ENCODE measurements around the gene PFKFB3. TPM values are rescaled to one million over a fixed set of nuclear protein-coding genes. Genes with fewer than 3 reads are reported as not detected.
A peak's percentile ranks its signal among the peaks of the same experiment; 100 is the strongest.

Gene PFKFB3
- total RNA-seq, 1 experiment from 2014 or later, result 36.8 TPM

GRCh38 chr10:6220418-6221191 lies 17.9 kb downstream of the PFKFB3 start:
- no peaks in the 10 kb centered on the region for H3K79me2 ChIP-seq (ENCODE audit: insufficient read depth, low read length)
- H3K9me3 ChIP-seq (ENCODE audit: control insufficient read depth, low read depth, low read length), result no peaks in the 10 kb centered on the region
- no peak for DNase-seq
- H3K4me1 ChIP-seq (ENCODE audit: insufficient read depth, low read length), result no peaks in the 10 kb centered on the region
- H3K27me3 Mint-ChIP-seq (ENCODE audit: low read depth), result no peaks in the 10 kb centered on the region
- no peak overlapping the region for H4K91ac ChIP-seq (ENCODE audit: insufficient read length, low read depth, low read length)
- H4K5ac ChIP-seq (ENCODE audit: insufficient read length, low read depth, low read length), result no peak overlapping the region
- peak overlapping the region; percentile 3 to 50 (median 7); a peak in 5 of 7 replicates for H3K27ac Mint-ChIP-seq
- H2BK120ac ChIP-seq (ENCODE audit: low read depth, low read length, poor library complexity, severe bottlenecking), result no peak overlapping the region
- H3K9me3 Mint-ChIP-seq, result no peaks in the 10 kb centered on the region
- H3K23me2 ChIP-seq (ENCODE audit: insufficient read length, low read depth, low read length, poor library complexity, severe bottlenecking), result no peaks in the 10 kb centered on the region
- no peak overlapping the region for H3K9ac ChIP-seq (ENCODE audit: extremely low read depth, insufficient read length, low read length)
- H3K4me3 Mint-ChIP-seq, result no peak overlapping the region
- peaks cover 50 to 97% (median 93%) of the 10 kb centered on the region in 3 experiments for H3K36me3 Mint-ChIP-seq (ENCODE audit: insufficient read depth in 1 of 3, low read depth in 3 of 3)
- H2BK12ac ChIP-seq (ENCODE audit: insufficient read length, low read depth, low read length), result no peak overlapping the region
- H2AK5ac ChIP-seq (ENCODE audit: insufficient read length, low read length), result no peak overlapping the region
- H3K4me1 Mint-ChIP-seq, result no peaks in the 10 kb centered on the region
- no peak overlapping the region for H3K14ac ChIP-seq (ENCODE audit: insufficient read depth, low read length)
- H4K20me1 ChIP-seq (ENCODE audit: control insufficient read depth, insufficient read depth, insufficient read length), result no peaks in the 10 kb centered on the region
- no peak overlapping the region for H3K27ac ChIP-seq (ENCODE audit: insufficient read length, low read depth, low read length)
- H2BK5ac ChIP-seq (ENCODE audit: insufficient read length, low read length), result no peak overlapping the region
- no peak overlapping the region for H3K4me2 ChIP-seq (ENCODE audit: insufficient read depth, insufficient read length, low read length)
- H3K18ac ChIP-seq (ENCODE audit: insufficient read length, low read depth, low read length), result no peak overlapping the region
- no peak overlapping the region for H3K4ac ChIP-seq (ENCODE audit: low read depth, low read length)
- H3T11ph ChIP-seq (ENCODE audit: low read length), result no peak overlapping the region
- H2BK20ac ChIP-seq (ENCODE audit: low read depth, low read length, poor library complexity, severe bottlenecking), result no peak overlapping the region
- TF ChIP-seq CTCF (conservative IDR thresholded peaks at IDR 0.05), result no peak
- H3K56ac ChIP-seq (ENCODE audit: insufficient read length, low read depth, low read length), result no peak overlapping the region
- H2BK15ac ChIP-seq (ENCODE audit: low read depth, low read length), result no peak overlapping the region
- no peak overlapping the region for H2AFZ ChIP-seq (ENCODE audit: low read length)
- H3K27me3 ChIP-seq (ENCODE audit: insufficient read depth, low read length), result no peaks in the 10 kb centered on the region
- H3K23ac ChIP-seq (ENCODE audit: insufficient read length, low read depth, low read length), result no peak overlapping the region
- no peak overlapping the region for H4K8ac ChIP-seq (replicated peaks; ENCODE audit: insufficient read length, low read depth, low read length)
- no CpG with 5 or more reads among the region's 32 CpGs for WGBS (ENCODE audit: extremely low coverage, insufficient read length, low lambda C conversion rate)
- H3K79me1 ChIP-seq (ENCODE audit: insufficient read depth, low read depth, low read length, poor library complexity, severe bottlenecking), result no peaks in the 10 kb centered on the region

Measured in H9 (cell line).